HG03378 (cell line): ENCODE results near the gene PACS1.
A peak's percentile ranks its signal among the peaks of the same experiment; 100 is the strongest.

ENCODE experiments used
- ATAC-seq: cut with Tn5 transposase; IDR thresholded peaks from one replicate; pipeline ENCODE4 v1.9.1; 2021; ENCODE audit warnings: mild to moderate bottlenecking, moderate library complexity; ENCODE audit not compliant: unreplicated experiment

Gene PACS1

DNA sequence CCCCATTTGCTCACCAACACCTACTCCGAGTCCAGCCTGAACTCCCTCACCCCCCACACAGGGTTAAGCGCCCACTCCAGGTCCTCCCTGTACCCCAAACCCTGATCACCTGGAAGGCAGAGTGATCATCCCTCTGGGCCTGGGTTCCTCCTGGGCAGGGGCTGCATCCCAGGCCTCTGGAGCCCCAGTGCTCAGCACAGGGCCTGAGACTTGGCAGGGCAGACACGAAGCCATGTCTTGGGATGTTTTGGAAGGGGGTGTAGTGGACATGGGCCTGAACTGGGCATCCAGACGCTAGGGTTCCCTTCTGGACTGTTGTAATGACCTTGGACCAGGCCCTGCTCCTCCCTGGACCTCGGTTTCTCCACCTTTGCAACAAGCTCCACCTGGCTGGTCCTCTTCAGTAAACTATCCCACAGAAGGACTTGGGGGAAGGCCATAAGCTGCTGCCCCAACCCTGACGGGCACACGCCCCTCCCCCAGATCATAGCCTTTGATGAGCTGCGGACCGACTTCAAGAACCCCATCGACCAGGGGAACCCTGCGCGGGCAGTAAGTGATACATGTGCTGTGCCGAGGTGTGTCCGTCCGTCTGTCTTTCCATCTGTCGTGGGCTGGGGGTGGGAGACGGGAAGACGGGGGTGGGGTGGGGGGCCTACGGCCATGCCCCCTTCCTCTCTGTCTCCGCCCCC lies 211.8 kb downstream of the PACS1 start:
- no peak for ATAC-seq

DNA sequence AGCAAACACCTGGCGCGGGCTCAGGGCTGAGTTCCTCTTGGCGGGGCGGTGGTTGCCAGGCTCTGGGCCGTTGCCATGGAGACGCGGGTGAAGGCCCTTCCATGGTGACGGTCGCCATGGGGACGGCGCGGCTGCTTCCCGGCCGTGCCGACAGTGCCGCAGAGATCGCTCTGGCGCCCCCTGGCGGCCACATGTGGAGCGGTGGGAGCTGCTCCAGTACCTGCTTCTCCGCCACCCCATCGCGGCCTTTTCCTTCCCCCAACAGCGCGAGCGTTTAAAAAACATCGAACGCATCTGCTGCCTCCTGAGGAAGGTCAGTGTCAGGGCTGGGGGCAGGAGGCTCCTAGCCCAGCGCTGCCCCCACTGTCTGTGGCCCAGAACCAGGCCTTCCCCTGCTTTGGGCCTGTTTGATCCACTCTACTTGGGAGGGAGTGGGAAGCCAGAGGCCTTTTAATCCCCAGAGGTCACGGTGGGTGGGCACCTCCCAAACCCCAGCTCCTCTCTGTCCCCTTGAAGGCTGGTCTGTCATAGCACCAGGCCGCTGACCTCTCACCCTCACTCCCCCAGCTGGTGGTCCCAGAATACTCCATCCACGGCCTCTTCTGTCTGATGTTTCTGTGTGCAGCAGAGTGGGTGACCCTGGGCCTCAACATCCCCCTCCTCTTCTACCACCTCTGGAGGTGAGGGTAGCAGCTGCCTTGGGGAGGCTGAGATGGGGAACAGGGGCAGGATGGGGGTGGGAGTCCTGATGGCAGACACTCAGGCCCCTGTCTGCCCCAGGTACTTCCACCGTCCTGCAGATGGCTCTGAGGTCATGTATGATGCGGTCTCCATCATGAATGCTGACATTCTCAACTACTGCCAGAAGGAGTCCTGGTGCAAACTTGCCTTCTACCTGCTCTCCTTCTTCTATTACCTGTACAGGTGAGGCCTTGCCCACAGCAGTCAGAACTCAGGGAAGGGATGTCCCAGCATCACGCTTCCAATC lies 212.7 kb downstream of the PACS1 start:
- ATAC-seq, result peak; percentile 63

DNA sequence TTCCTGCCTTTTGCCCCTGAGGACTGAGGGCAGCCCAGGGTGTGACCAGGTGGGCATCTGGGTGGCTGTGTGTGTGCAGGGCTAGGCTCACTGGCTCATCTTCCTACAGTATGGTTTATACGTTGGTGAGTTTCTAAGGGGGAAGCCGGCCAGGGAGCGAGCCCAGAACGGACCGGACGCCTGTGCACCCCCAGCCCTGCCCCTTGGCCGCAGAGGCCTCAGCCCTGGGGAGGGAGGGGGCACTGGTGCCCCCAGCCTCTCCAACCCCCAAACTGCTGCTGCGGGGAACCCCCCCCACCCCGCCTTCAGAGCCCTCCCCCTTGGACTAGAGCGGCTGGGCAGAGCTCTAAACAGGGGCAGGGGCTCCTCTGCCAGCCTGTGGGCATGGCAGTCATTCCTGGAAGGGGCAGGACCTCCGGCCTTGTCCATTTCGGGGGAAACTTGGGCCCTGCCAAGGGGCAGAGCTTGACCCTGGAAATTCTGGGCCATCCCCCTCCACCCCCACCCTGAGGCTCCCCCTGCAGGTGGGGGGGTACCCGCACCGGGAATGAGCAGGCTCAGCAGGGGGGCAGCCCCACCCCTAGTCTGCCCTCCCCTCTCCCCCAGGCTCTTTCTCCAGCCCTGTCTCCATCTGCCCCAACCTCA lies 213.5 kb downstream of the PACS1 start:
- no peak for ATAC-seq

DNA sequence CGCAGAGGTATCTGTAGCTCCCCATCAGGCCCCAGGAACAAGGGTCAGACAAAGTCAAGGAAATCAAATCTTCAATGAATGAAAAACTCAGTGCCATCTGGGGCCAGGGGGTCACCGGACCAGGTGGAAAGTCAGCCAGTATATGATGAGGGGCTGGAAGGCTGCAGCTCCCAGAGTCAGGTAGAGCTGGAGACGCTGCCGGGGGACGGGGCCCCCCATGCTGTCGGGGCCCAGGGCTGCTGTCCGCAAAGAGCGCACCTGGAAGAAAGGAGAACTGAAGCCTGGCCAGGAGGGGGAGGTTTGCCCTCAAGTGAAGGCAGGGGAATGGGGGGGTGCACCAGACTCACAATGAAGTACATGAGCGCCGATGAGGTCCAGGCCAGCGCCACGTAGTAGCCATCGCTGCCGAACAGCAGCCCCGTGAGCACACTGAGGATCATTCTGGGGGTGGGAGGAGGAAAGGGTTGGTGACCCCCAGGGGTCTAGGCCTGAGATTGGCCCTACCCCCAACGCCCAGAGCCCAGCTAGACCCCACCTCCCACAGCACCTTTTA lies 214.5 kb downstream of the PACS1 start:
- ATAC-seq, result no peak

DNA sequence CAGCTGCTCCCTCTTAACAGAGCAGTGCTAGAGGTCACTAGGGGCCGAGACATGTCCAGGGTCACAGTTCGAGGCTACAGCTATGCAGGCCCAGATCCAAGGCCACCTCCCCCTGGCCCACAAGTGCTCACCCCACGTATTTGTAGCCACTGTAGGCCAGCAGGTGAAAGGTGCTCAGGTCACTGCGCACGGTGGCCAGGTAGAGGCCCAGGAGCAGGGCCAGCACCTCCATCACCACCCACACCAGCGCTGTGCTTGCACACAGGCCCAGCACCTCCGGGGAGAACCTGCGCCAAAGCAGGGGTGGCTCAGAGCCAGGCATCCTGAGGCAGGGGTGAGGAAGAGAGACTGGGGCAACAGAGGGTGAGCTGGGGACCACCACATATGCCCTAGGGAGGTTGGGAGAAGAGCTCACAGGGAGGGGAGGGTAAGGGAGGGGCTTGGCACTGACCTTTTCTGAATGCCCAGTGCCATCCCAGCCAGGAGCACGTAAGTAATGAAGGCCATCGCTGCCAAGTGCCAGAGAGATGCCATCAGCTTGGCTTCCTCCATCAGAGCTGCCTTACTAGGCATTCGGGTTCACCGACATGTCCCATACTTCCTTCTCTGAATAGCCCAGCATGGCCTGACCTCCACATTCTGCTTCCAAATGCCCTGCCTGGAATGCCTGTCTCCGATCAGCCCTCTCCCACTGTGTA lies 215.3 kb downstream of the PACS1 start:
- no peak for ATAC-seq

DNA sequence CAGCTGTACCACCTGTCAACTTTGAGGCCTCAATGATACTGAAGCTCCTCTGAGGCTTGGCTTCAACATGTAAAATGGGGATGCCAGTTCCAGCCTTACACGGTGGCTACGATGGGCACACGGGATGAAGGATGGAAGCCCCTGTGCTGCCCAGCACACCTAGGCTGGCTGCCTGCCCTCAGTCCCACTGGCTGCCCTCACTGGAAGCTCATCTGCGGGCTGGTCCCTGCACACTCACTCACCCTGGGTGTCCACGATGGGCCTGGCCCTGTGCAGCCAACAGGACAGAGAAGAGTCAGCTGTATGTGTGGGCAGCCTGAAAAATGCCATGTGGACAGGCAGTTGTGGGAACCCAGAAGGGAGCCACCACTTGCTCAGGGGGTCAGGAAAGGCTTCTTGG lies 216.6 kb downstream of the PACS1 start:
- ATAC-seq, result no peak

DNA sequence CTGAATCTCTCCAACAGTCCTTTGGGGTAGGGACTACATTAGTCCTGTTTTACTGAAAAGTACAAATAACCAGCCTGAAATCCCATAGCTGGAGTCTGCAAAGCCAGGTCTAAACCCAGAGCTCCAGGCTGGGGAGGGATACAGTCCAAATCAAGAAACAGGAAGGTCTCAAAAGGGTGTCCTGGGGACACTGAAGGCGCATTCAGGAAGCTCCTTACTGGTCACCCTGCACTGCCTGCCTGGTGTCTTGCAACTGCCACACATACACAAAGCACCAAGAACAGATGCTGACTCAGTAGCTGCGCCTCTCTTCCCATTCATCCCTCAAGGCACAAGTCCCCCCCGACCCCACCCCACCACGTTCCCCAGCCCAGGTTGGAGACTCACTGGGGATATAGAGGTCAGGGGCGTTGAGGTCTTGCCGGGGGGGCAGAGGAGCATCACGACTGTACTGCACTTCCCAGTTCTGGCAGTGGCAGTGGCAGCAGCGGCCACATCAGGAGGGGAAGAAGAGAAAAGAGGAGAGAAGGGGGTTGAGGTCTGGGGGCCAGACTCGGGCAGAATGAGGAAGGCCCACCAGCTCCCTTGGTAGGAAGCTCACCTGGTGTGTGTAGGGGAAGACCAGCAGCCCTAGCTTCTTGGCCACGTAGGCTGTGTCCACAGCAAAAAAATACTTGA lies 217.3 kb downstream of the PACS1 start:
- no peak for ATAC-seq

DNA sequence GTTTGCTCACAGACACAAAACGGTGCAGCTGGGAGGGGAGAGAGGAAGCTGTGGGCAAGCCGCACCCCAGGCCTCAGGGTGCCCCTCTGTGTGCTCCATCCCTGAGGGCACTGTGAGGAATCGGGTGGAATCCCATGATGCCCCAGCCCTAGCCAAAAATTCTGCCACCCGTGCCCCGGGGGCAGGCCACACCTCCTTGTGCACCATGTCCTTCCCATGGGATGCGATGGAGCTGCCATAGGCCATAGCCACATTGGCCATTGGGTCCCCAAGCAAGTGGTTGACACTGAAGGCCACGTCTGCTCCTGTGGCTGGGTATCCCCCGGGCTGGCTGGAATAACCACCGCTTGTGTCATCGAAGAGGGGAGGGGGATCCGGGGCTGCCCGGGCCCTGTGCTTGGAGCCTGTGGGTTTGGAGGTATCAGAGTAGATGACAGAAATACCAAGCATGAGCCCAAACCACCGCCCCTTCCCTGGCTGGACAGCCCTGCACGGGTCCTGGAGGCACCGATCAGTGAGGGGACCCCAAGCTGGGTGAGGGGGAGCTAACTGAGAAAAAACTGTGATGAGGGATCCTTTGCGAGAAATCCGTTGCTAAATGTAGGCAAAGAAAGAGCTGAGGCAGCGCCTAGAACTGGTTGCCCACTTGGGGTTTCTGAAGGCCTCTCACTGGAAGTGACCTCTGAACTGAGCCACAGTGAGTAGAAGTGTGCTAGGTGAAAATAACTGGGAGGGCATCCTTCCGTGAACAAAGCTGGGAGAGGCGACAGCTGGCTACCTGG lies 218.0 kb downstream of the PACS1 start:
- ATAC-seq, result no peak

DNA sequence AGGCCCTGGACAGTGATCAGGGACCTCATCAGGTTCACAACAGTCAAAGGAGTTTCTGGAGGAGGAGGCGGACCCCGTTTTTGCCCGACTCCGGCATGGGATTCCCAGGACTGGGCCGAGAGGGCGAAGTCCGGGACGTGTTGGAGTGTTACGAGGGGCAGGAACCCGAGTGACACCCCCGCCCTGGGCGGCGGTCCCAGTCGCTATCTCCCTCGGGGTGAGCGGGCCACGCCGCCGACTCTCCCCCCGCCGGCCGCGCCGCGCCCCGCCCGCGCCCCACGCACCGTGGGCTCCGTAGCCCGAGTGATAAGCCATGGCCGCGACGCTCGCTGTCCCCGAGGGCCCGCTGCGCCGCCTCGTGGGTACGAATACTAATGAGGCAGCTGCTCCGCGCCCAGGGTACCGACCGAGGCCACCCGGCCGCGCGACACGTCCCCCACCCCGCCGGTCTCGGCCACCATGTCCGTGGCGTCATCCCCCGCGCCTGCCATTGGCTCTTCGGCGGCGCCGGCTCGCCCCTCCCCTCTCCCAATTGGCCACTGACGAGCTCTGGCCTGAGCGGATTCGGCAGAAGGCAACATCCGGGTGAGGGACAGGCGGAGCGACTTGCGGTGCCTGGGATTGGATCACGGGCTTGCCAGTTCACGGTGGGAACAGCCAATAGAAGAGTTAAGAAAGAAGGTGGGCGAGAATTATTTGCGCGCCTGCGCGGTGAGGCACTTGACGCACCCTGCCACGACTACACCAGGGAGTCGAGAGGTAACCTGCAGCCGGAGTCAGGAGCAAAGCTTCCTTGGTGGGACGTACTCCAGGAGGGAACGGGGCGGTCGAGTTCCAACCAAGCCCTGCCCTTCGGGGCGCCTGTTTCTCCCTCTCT lies 218.8 kb downstream of the PACS1 start, which contains the start of gene YIF1A:
TSS of gene YIF1A (minus strand) at position 473 of the 877 bp plus-strand sequence. CDS start at position 315, 158 bp downstream.
- ATAC-seq, result peak; percentile 90

DNA sequence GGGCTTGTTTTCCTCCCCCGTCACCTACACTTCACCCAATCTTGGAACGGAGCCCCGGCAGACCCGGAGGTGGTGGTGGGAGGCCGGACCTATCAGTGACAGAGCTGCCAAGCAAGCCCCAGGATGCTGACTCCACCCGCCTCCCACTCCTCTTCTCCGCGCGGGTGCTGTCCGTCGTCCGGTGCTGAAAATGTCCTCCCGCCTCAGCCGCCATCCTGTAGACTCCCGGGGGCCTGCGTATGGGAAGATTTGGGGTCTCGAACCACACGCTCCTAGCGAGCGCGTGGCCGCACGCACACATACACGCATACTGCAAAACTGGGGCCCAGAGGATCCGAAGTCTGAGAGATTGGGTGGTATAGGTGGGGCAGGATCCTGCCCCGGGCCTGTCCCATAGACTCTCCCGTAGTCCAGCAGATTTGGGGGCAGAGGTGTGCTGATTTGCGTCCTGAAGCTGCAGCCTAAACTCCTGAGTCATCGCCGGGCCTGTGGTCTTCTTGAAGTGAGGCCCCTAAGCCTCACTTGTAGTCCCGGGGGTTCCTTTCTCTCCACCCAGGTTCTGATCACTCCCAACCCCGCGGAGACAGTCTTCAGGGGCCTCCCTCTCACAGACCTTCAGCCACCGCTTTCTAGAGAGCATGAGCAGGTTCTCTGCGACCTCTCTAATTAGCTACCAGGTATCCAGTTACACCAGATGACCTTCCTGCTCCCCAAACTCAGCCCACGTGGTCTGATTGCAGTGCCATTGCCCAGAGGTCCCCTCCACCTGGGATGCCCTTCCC lies 219.7 kb downstream of the PACS1 start:
- ATAC-seq, result peak; percentile 24

DNA sequence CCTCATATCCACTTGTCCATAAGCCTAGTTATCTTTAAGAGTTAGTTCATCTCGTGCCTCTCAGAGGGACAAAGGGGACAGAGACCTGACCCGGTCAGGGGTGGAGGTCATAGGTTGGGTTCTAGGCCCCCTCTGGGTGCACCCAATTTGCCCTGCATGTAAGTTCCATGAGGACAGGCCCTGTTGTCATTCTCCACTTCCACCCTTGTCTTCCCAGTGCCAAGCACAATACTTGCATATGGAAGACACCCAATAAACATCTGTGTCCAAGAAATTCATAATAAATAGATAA lies 220.2 kb downstream of the PACS1 start:
- no peak for ATAC-seq

DNA sequence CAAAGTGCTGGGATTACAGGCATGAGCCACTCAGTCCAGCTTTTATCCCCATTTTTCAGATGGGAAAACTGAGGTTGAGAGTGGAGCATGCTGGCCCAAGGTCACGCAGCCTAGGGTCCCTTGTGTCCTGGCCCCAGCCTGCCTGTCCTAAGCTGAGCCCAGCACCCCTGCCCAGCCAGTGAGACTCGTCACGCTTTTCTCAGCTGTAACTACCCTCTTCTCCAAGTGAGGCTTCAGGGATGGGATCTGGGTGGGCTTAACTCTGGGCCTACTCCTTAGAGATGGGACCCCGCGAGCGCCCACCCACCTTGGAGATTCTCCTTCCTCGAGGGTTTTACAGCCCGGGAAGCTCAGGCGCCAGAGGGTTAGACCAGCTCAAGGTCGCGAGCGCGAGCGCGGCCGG lies 221.2 kb downstream of the PACS1 start:
- ATAC-seq, result no peak

DNA sequence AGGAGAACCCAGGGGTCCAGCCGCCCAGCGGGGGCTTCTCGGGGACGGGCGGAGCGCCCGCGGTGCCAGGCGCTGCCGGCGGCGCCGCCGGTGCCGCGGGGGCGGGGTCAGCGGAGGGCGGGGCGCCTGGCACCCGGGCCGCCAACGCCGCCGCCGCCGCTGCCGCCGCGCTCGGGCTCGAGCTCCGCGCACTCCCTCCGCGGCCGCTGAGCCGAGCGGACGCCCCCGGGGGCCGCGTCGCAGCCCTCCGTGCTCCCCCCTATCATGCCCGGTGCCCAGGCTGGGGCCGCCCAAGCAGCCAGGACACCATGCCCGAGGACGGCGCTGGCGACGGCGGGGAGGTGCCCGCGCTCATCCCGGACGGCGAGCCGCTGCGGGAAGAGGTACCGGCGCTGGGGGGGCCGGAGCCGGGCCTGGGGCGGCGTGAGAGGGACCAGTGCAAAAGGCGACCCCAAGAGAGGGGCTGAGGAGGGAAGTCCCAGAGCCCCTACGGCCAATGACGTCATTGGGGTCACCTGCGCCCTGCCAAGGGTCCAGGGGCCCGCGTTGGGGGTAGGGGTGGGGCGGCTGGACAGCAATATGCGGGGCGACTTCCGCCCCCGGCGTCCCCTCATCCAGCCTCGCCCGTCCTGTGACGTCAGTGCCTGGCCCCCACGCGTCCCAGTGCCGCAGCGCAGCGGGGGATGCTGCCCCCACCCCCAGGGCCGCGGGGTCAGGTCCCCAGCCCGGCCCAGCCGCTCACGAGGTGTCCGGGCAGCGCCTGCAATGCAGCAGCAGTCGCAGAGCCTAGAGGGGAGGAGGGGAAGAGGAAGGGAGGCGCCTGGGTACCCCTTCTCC lies 221.9 kb downstream of the PACS1 start, which contains the start of gene TMEM151A:
TSS of gene TMEM151A (plus strand) at position 189 of the 837 bp plus-strand sequence. CDS start at position 309, 120 bp downstream.
- no peak for ATAC-seq

DNA sequence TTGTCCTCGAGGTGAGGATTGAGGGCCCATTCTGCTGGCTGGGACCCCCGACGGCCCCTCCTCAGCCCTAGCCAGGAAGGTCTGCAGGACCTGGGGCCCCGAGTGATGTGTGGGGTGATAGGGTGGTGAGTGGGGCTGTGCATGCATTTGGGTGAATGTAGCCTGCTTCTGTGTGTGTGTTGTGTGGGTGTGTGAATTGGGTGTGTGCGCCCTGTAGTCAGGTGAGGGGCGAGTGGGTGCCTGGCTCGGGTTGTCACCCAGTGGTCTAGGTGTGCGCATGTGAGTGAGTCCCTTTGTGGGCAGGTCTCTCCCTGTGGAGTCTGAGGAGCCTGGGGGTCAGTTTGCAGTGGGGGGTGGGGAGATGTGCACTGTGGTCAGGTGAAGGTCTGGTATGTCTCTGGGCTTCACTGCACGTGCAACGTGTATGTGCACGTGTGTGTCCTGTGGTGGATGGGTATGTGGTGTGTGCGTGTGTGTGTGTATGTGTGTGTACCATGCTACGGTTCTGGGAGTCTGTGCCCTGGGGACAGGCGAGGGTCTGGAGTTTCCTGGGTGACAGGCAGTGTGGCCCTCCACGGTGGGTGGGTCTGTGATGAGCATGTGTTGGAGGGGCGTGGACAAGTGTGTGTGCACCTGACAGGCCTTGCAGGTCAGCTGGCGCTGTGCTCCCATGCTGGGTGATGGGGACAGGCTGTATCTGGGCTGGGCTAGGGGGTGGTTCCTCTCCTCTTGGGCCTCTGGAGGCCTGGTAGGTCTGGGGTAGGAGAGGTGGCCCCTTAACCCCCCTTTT lies 222.7 kb downstream of the PACS1 start:
- ATAC-seq, result no peak

DNA sequence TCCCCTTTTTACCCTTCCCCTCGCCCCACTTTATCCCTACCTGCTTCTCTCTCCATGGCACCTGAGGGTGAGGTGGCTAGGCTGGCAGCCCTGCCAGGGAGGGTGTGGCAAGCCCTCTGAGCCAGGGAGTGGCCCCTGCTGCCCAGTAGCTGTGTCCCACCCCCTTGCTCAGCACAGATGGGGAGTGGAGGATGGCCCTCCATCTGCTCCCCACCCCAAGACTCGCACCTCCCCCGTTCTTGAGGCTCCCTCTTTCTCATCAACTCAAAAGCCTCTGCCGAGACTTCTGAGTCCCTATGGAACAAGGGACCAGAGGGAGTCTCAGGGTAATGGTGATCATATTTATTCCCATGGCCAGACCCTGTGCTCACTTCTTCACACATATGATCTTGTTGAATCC lies 223.3 kb downstream of the PACS1 start:
- no peak for ATAC-seq
